IMR-90 (cell line): ENCODE data around the gene ATL2. TPM values are rescaled to one million over a fixed set of nuclear protein-coding genes. Genes with fewer than 3 reads are reported as not detected.

Experiments
- ATAC-seq: fragments of 200-7000 bp; cut with Tn5 transposase; 2 replicates; pipeline ENCODE4 v1.9.1; 2020; ENCODE audit warnings: low read depth, mild to moderate bottlenecking, moderate library complexity
- BruUV-seq: library from RNA; stranded (reverse); fragments of 400-500 nt; replicated peaks from 2 replicates; lab custom pipeline; 2021; lab: Mats Ljungman, UMichigan
- CTCF ChIA-PET: fragments of 300-600 bp; formaldehyde crosslinking; extraction: SDS; loops from one replicate; lab custom pipeline; 2021; ENCODE audit warnings: antibody characterized with exemption; lab: Yijun Ruan, JAX
- POLR2A ChIA-PET: fragments of 300-600 bp; sonication (Branson Sonifier 250); formaldehyde crosslinking; loops from one replicate; lab custom pipeline; 2022; ENCODE audit warnings: antibody characterized with exemption; ENCODE audit not compliant: unreplicated experiment; lab: Charles Lee
- DNase-seq: peaks from one replicate; pipeline ENCODE4 v3.0.0; 2013
- H2AFZ ChIP-seq: replicated peaks from 2 replicates; pipeline ENCODE3; 2013; ENCODE audit warnings: low read length, mild to moderate bottlenecking; ENCODE audit not compliant: poor library complexity
- H2AK5ac ChIP-seq: 2 replicates; pipeline ENCODE4 v1.6.1; 2013; ENCODE audit warnings: low read depth, low read length, inconsistent platforms
- H2AK9ac ChIP-seq: replicated peaks from 2 replicates; pipeline ENCODE3; 2013; ENCODE audit warnings: mild to moderate bottlenecking, low read depth, low read length, moderate library complexity; ENCODE audit not compliant: poor library complexity
- H2BK120ac ChIP-seq: 2 replicates; pipeline ENCODE4 v1.6.1; 2013; ENCODE audit warnings: low read depth, low read length, inconsistent platforms
- H2BK15ac ChIP-seq: 3 replicates; pipeline ENCODE4 v1.6.1; 2013; ENCODE audit warnings: low read depth, low read length, inconsistent platforms
- H2BK20ac ChIP-seq: 2 replicates; pipeline ENCODE4 v1.6.1; 2013; ENCODE audit warnings: low read depth, mild to moderate bottlenecking, inconsistent platforms, low read length, moderate library complexity
- H2BK5ac ChIP-seq: 2 replicates; pipeline ENCODE4 v1.6.1; 2013; ENCODE audit warnings: mild to moderate bottlenecking, low read depth, low read length, inconsistent platforms; ENCODE audit not compliant: poor library complexity, severe bottlenecking
- H3K14ac ChIP-seq: replicated peaks from 2 replicates; pipeline ENCODE4 v1.6.1; 2013; ENCODE audit warnings: low read depth, low read length, inconsistent platforms
- H3K18ac ChIP-seq: 2 replicates; pipeline ENCODE4 v1.6.1; 2013; ENCODE audit warnings: low read depth, low read length, control low read depth
- H3K23ac ChIP-seq: 2 replicates; pipeline ENCODE4 v1.6.1; 2013; ENCODE audit warnings: low read depth, low read length, inconsistent platforms
- H3K27ac ChIP-seq: 2 replicates; pipeline ENCODE4 v1.5.1; 2013; ENCODE audit warnings: mild to moderate bottlenecking, control low read depth, low read length; ENCODE audit not compliant: insufficient read depth
- H3K27me3 ChIP-seq: 2 replicates; pipeline ENCODE4 v1.6.1; 2013; ENCODE audit warnings: low read length; ENCODE audit not compliant: control insufficient read depth, insufficient read depth
- H3K36me3 ChIP-seq: 2 replicates; pipeline ENCODE4 v1.6.1; 2013; ENCODE audit warnings: low read length, mixed read lengths; ENCODE audit not compliant: control insufficient read depth, insufficient read depth
- H3K4ac ChIP-seq: 2 replicates; pipeline ENCODE4 v1.6.1; 2013; ENCODE audit warnings: low read depth, low read length, inconsistent platforms
- H3K4me1 ChIP-seq: 2 replicates; pipeline ENCODE4 v1.6.1; 2013; ENCODE audit warnings: low read length, mixed read lengths; ENCODE audit not compliant: control insufficient read depth, insufficient read depth
- H3K4me2 ChIP-seq: 2 replicates; pipeline ENCODE4 v1.6.1; 2013; ENCODE audit warnings: low read depth, mild to moderate bottlenecking, control low read depth, low read length, moderate library complexity
- H3K4me3 ChIP-seq: 2 replicates; pipeline ENCODE4 v1.5.1; 2013; ENCODE audit warnings: low read depth, mild to moderate bottlenecking, control low read depth, low read length, moderate library complexity; ENCODE audit not compliant: insufficient read depth
- H3K56ac ChIP-seq: 2 replicates; pipeline ENCODE4 v1.6.1; 2013; ENCODE audit warnings: low read length, inconsistent platforms; ENCODE audit not compliant: insufficient read depth; ENCODE audit errors: extremely low read depth
- H3K79me1 ChIP-seq, 2 experiments: 2 replicates each; pipeline ENCODE4 v1.6.1; 2013; ENCODE audit warnings: low read length in 2 of 2, inconsistent platforms in 1 of 2, low read depth in 1 of 2
- H3K9ac ChIP-seq: 2 replicates; pipeline ENCODE4 v1.6.1; 2013; ENCODE audit warnings: low read depth, low read length, control low read depth
- H3K9me1 ChIP-seq: 2 replicates; pipeline ENCODE4 v1.6.1; 2013; ENCODE audit warnings: low read length, inconsistent platforms; ENCODE audit not compliant: insufficient read depth
- H3K9me3 ChIP-seq: 2 replicates; pipeline ENCODE4 v1.6.1; 2013; ENCODE audit warnings: low read length; ENCODE audit not compliant: control insufficient read depth, insufficient read depth
- H4K20me1 ChIP-seq: 2 replicates; pipeline ENCODE4 v1.6.1; 2013; ENCODE audit warnings: low read length, inconsistent platforms; ENCODE audit not compliant: insufficient read depth
- H4K5ac ChIP-seq: 2 replicates; pipeline ENCODE4 v1.6.1; 2013; ENCODE audit warnings: mild to moderate bottlenecking, low read depth, low read length, control low read depth
- H4K8ac ChIP-seq, 2 experiments: 2 replicates each; pipeline ENCODE4 v1.6.1; 2013; ENCODE audit warnings: low read depth in 2 of 2, low read length in 2 of 2, control low read depth in 1 of 2, inconsistent platforms in 1 of 2
- H4K91ac ChIP-seq: 2 replicates; pipeline ENCODE4 v1.6.1; 2013; ENCODE audit warnings: low read depth, low read length, inconsistent platforms; ENCODE audit not compliant: insufficient read depth
- MAZ ChIP-seq: IDR thresholded peaks from 2 replicates; pipeline ENCODE4 v1.6.1; 2012; ENCODE audit warnings: low read depth, mild to moderate bottlenecking, low read length, improper control_type of control experiment, moderate library complexity, borderline replicate concordance
- RFX5 ChIP-seq: IDR thresholded peaks from 2 replicates; pipeline ENCODE4 v1.8.0; 2012; ENCODE audit warnings: low read depth, mild to moderate bottlenecking, low read length, moderate library complexity
- WGBS, 2 experiments: methylation state at CpG; one replicate each; pipeline versions ENCODE4 v1.1.5 to v1.1.7; 2013; ENCODE audit warnings: missing lambda C conversion rate in 2 of 2; ENCODE audit not compliant: insufficient read length in 1 of 2; ENCODE audit errors: extremely low coverage in 2 of 2; 5-methylcytosine and 5-hydroxymethylcytosine counted together
- dilution Hi-C: fragments of 300-500 bp; cut with HindIII; formaldehyde crosslinking; loops from one replicate; pipeline ENCODE4 v1.14.3; 2018; ENCODE audit warnings: low sequenced_read_pairs; ENCODE audit not compliant: unreplicated experiment
- in situ Hi-C: fragments of 300-500 bp; cut with MboI; formaldehyde crosslinking; loops from 3 replicates; pipeline ENCODE4 v1.14.3; 2019; ENCODE audit warnings: low sequenced_read_pairs, inconsistent platforms, mixed read lengths
- intact Hi-C: fragments of 100-400 bp; cut with micrococcal nuclease; formaldehyde crosslinking; loops from 2 replicates; pipeline ENCODE4 v1.10.0; 2022
- polyA plus RNA-seq, 3 experiments: library from polyadenylated mRNA; depleted of rRNA; stranded (reverse); fragments of >200 nt; gene quantifications; 2 replicates each; pipeline ENCODE4 v1.2.3, GENCODE V29; 2012; ENCODE audit warnings: low replicate concordance in 1 of 3
- total RNA-seq: library from RNA; depleted of rRNA; stranded (reverse); fragments of >200 nt; gene quantifications from 2 replicates; pipeline ENCODE4 v1.2.3, GENCODE V29; 2012

The ATL2 gene
- total and polyA plus RNA-seq, 2 of the 4 experiments (the other 2 are of a cell fraction): 16.0 to 62.6 TPM

- CTCF ChIA-PET: no interaction called here
Observed at GRCh38 chr2:38353402-38353801, 23.7 kb downstream of the ATL2 start.

More at GRCh38 chr2:38353402-38353801, 23.7 kb downstream of the ATL2 start:
- dilution Hi-C loops: no loop called here
- Histone ChIP-seq H3K23ac (no peak overlapping the region), H3K4me1 (no peaks in the 10 kb centered on the region), H3K4ac (no peak overlapping the region), H2AK5ac (no peak overlapping the region), H3K4me3 (no peak overlapping the region), H3K18ac (no peak overlapping the region), H2BK120ac (no peak overlapping the region), H3K9ac (no peak overlapping the region), H4K20me1 (peaks cover 4% of the 10 kb centered on the region; the same call in 1 of the 2 replicates), H3K27ac (no peak overlapping the region), H4K91ac (no peak overlapping the region), H3K9me1 (0 out of 2 replicates have a peak, but pooled peaks cover 3% of the 10 kb centered on the region), H2BK20ac (no peak overlapping the region), H3K79me1 (peaks cover 15 to 31% of the 10 kb centered on the region in 2 experiments; a peak in 3 of 4 replicates), H4K5ac (no peak overlapping the region), H3K14ac (no peak overlapping the region), H3K4me2 (no peak overlapping the region), H3K9me3 (no peaks in the 10 kb centered on the region), H2AFZ (no peak overlapping the region), H2AK9ac (no peak overlapping the region), H3K56ac (no peak overlapping the region), H2BK5ac (no peak overlapping the region), H3K27me3 (no peaks in the 10 kb centered on the region), H2BK15ac (no peak overlapping the region), H3K36me3 (no peaks in the 10 kb centered on the region), H4K8ac (no peak overlapping the region)
- TF ChIP-seq RFX5 (no peak), MAZ (no peak)
- POLR2A ChIA-PET: no interaction called here
- intact Hi-C loops: no loop called here
- no CpG with 5 or more reads among the region's 2 CpGs for WGBS, 2 experiments
- DNase-seq: no peak
- in situ Hi-C loops: no loop called here
- BruUV-seq: no TSS peak
- no peak for ATAC-seq
